Measurements from ENCODE around the gene SCAMP3. TPM values are rescaled to one million over a fixed set of nuclear protein-coding genes. Genes with fewer than 3 reads are reported as not detected.

SCAMP3 gene
- total RNA-seq, 1 experiment from 2014 or later = 64.2 TPM

DNA sequence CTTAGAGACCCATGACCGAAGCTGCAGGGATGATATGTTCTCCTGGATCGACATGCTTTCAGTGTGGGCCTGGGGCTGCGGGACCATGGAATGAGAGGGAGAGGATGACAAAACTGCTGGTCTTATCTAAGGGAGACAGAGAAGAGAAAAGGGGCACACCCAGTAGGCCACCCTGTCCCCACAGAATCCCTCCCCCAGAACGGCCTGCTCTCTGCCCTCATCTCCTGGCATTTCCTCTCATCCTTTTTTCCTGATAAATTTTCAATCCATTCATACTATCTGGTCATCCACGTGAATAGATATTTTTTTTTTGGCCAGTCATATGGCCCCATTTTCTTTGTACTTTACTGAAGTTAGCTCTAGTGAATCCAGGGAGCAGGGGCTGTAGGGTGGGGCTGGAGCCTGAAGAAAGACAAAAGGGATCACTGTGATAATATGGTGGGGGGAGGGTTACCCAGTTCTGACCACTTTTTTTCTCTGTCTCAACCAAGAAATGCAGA, 39.2 kb upstream of the SCAMP3 start, which contains the start of gene PKLR:
Gene PKLR (minus strand): TSS at position 97 of the 500 bp plus-strand sequence. CDS start 43 bp downstream, at position 54.
- DNase-seq (ENCODE audit: low read depth, low spot score) (no peak), ATAC-seq (no peak)
- Histone ChIP-seq H3K36me3 (ENCODE audit: control insufficient read depth in 1 of 2, insufficient read depth in 2 of 2, low read length in 2 of 2) (no peaks in the 10 kb centered on the region), H4K20me1 (ENCODE audit: insufficient read depth) (no peaks in the 10 kb centered on the region), H3K9me2 (ENCODE audit: insufficient read depth) (no peaks in the 10 kb centered on the region), H3K4me1 (ENCODE audit: control insufficient read depth in 1 of 2, insufficient read depth in 2 of 2, low read length in 2 of 2) (peaks cover 0 to 7% of the 10 kb centered on the region in 2 experiments; a peak in 3 of 4 replicates), H3K9me3 (ENCODE audit: control insufficient read depth in 1 of 2, insufficient read depth in 1 of 2, low read depth in 1 of 2, low read length in 2 of 2) (no peaks in the 10 kb centered on the region), H3K27ac (ENCODE audit: low read depth, low read length) (no peak within 1 kb of the TSS), H3K27me3 (ENCODE audit: insufficient read depth, low read length) (no peaks in the 10 kb centered on the region), H3K9ac (ENCODE audit: low read length) (no peak within 1 kb of the TSS), H3K4me2 (ENCODE audit: low read length) (no peak within 1 kb of the TSS), H3K4me3 (replicated peaks in 1 of 2; ENCODE audit: low read depth in 1 of 2, low read length in 2 of 2) (no peak within 1 kb of the TSS), H2AFZ (ENCODE audit: low read depth, low read length, poor library complexity, severe bottlenecking) (no peak within 1 kb of the TSS), H3K79me2 (ENCODE audit: insufficient read depth, low read length) (no peaks in the 10 kb centered on the region)
- RAD21 ChIA-PET (ENCODE audit: low non-redundant PET in 1 of 2, low total read pairs in 2 of 2, uncharacterized antibody in 2 of 2, unreplicated experiment in 2 of 2) = interaction anchor here in 1 of 2 experiments (0.7 kb wide), 1 partner anchor 343 kb away, joined by 3 read pairs; no protein-coding TSS in a partner anchor
- POLR2A ChIA-PET = no interaction called here
- intact Hi-C loops (cut with micrococcal nuclease) = no loop called here
- TF ChIP-seq ZBTB33 (IDR thresholded peaks at IDR 0.05; ENCODE audit: extremely low read depth, insufficient replicate concordance, low read length) (no peak), SRF (IDR thresholded peaks at IDR 0.05; ENCODE audit: low read depth) (no peak), EZH2phosphoT487 (IDR thresholded peaks at IDR 0.05; ENCODE audit: borderline replicate concordance) (no peak), ZFX (IDR thresholded peaks at IDR 0.05) (no peak), RAD21 (IDR thresholded peaks at IDR 0.05; ENCODE audit: low read depth) (no peak), SP1 (IDR thresholded peaks at IDR 0.05; ENCODE audit: low read depth) (no peak), POLR2A (IDR thresholded peaks at IDR 0.05; ENCODE audit: borderline replicate concordance, extremely low read depth, insufficient read depth, insufficient read length) (no peak), CBX3 (IDR thresholded peaks at IDR 0.05; ENCODE audit: low read depth) (no peak), ELF1 (IDR thresholded peaks at IDR 0.05; ENCODE audit: borderline replicate concordance, low read depth) (no peak), FOSL1 (IDR thresholded peaks at IDR 0.05; ENCODE audit: low read depth) (no peak), TCF7L2 (IDR thresholded peaks at IDR 0.05; ENCODE audit: borderline replicate concordance, extremely low read depth, insufficient read depth, insufficient read length) (no peak), JUND (IDR thresholded peaks at IDR 0.05) (no peak), ZNF274 (IDR thresholded peaks at IDR 0.05; ENCODE audit: low read depth, low read length) (no peak), SIN3A (IDR thresholded peaks at IDR 0.05; ENCODE audit: low read depth) (no peak), CEBPB (IDR thresholded peaks at IDR 0.05; ENCODE audit: low read depth) (no peak), EGR1 (IDR thresholded peaks at IDR 0.05; ENCODE audit: low read depth) (no peak), EZH2 (IDR thresholded peaks at IDR 0.05) (no peak)
- TF ChIP-seq, protein P1, sequence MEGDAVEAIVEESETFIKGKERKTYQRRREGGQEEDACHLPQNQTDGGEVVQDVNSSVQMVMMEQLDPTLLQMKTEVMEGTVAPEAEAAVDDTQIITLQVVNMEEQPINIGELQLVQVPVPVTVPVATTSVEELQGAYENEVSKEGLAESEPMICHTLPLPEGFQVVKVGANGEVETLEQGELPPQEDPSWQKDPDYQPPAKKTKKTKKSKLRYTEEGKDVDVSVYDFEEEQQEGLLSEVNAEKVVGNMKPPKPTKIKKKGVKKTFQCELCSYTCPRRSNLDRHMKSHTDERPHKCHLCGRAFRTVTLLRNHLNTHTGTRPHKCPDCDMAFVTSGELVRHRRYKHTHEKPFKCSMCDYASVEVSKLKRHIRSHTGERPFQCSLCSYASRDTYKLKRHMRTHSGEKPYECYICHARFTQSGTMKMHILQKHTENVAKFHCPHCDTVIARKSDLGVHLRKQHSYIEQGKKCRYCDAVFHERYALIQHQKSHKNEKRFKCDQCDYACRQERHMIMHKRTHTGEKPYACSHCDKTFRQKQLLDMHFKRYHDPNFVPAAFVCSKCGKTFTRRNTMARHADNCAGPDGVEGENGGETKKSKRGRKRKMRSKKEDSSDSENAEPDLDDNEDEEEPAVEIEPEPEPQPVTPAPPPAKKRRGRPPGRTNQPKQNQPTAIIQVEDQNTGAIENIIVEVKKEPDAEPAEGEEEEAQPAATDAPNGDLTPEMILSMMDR (IDR thresholded peaks at IDR 0.05 in 2 of 3, conservative IDR thresholded peaks at IDR 0.05 in 1 of 3; ENCODE audit: borderline replicate concordance in 1 of 3, insufficient read depth in 1 of 3, low read depth in 2 of 3, low read length in 2 of 3) = no peak
- TF ChIP-seq, protein P2, sequence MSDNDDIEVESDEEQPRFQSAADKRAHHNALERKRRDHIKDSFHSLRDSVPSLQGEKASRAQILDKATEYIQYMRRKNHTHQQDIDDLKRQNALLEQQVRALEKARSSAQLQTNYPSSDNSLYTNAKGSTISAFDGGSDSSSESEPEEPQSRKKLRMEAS (IDR thresholded peaks at IDR 0.05) = no peak
- TF ChIP-seq, protein P3, sequence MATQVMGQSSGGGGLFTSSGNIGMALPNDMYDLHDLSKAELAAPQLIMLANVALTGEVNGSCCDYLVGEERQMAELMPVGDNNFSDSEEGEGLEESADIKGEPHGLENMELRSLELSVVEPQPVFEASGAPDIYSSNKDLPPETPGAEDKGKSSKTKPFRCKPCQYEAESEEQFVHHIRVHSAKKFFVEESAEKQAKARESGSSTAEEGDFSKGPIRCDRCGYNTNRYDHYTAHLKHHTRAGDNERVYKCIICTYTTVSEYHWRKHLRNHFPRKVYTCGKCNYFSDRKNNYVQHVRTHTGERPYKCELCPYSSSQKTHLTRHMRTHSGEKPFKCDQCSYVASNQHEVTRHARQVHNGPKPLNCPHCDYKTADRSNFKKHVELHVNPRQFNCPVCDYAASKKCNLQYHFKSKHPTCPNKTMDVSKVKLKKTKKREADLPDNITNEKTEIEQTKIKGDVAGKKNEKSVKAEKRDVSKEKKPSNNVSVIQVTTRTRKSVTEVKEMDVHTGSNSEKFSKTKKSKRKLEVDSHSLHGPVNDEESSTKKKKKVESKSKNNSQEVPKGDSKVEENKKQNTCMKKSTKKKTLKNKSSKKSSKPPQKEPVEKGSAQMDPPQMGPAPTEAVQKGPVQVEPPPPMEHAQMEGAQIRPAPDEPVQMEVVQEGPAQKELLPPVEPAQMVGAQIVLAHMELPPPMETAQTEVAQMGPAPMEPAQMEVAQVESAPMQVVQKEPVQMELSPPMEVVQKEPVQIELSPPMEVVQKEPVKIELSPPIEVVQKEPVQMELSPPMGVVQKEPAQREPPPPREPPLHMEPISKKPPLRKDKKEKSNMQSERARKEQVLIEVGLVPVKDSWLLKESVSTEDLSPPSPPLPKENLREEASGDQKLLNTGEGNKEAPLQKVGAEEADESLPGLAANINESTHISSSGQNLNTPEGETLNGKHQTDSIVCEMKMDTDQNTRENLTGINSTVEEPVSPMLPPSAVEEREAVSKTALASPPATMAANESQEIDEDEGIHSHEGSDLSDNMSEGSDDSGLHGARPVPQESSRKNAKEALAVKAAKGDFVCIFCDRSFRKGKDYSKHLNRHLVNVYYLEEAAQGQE (IDR thresholded peaks at IDR 0.05; ENCODE audit: low read depth) = no peak
- BruUV-seq (replicated peaks) = no TSS peak
- CTCF ChIA-PET = no interaction called here
